IMR-90 (cell line): ENCODE data around the gene SWAP70. TPM values are rescaled to one million over a fixed set of nuclear protein-coding genes. Genes with fewer than 3 reads are reported as not detected.

Experiments
- ATAC-seq: fragments of 200-7000 bp; cut with Tn5 transposase; 2 replicates; pipeline ENCODE4 v1.9.1; 2020; ENCODE audit warnings: low read depth, mild to moderate bottlenecking, moderate library complexity
- BruUV-seq: library from RNA; stranded (reverse); fragments of 400-500 nt; replicated peaks from 2 replicates; lab custom pipeline; 2021; lab: Mats Ljungman, UMichigan
- CTCF ChIA-PET: fragments of 300-600 bp; formaldehyde crosslinking; extraction: SDS; loops from one replicate; lab custom pipeline; 2021; ENCODE audit warnings: antibody characterized with exemption; lab: Yijun Ruan, JAX
- POLR2A ChIA-PET: fragments of 300-600 bp; sonication (Branson Sonifier 250); formaldehyde crosslinking; loops from one replicate; lab custom pipeline; 2022; ENCODE audit warnings: antibody characterized with exemption; ENCODE audit not compliant: unreplicated experiment; lab: Charles Lee
- DNase-seq: peaks from one replicate; pipeline ENCODE4 v3.0.0; 2013
- H2AFZ ChIP-seq: replicated peaks from 2 replicates; pipeline ENCODE3; 2013; ENCODE audit warnings: low read length, mild to moderate bottlenecking; ENCODE audit not compliant: poor library complexity
- H2AK5ac ChIP-seq: 2 replicates; pipeline ENCODE4 v1.6.1; 2013; ENCODE audit warnings: low read depth, low read length, inconsistent platforms
- H2AK9ac ChIP-seq: replicated peaks from 2 replicates; pipeline ENCODE3; 2013; ENCODE audit warnings: mild to moderate bottlenecking, low read depth, low read length, moderate library complexity; ENCODE audit not compliant: poor library complexity
- H2BK120ac ChIP-seq: 2 replicates; pipeline ENCODE4 v1.6.1; 2013; ENCODE audit warnings: low read depth, low read length, inconsistent platforms
- H2BK15ac ChIP-seq: 3 replicates; pipeline ENCODE4 v1.6.1; 2013; ENCODE audit warnings: low read depth, low read length, inconsistent platforms
- H2BK20ac ChIP-seq: 2 replicates; pipeline ENCODE4 v1.6.1; 2013; ENCODE audit warnings: low read depth, mild to moderate bottlenecking, inconsistent platforms, low read length, moderate library complexity
- H2BK5ac ChIP-seq: 2 replicates; pipeline ENCODE4 v1.6.1; 2013; ENCODE audit warnings: mild to moderate bottlenecking, low read depth, low read length, inconsistent platforms; ENCODE audit not compliant: poor library complexity, severe bottlenecking
- H3K14ac ChIP-seq: replicated peaks from 2 replicates; pipeline ENCODE4 v1.6.1; 2013; ENCODE audit warnings: low read depth, low read length, inconsistent platforms
- H3K18ac ChIP-seq: 2 replicates; pipeline ENCODE4 v1.6.1; 2013; ENCODE audit warnings: low read depth, low read length, control low read depth
- H3K23ac ChIP-seq: 2 replicates; pipeline ENCODE4 v1.6.1; 2013; ENCODE audit warnings: low read depth, low read length, inconsistent platforms
- H3K27ac ChIP-seq: 2 replicates; pipeline ENCODE4 v1.5.1; 2013; ENCODE audit warnings: mild to moderate bottlenecking, control low read depth, low read length; ENCODE audit not compliant: insufficient read depth
- H3K27me3 ChIP-seq: 2 replicates; pipeline ENCODE4 v1.6.1; 2013; ENCODE audit warnings: low read length; ENCODE audit not compliant: control insufficient read depth, insufficient read depth
- H3K36me3 ChIP-seq: 2 replicates; pipeline ENCODE4 v1.6.1; 2013; ENCODE audit warnings: low read length, mixed read lengths; ENCODE audit not compliant: control insufficient read depth, insufficient read depth
- H3K4ac ChIP-seq: 2 replicates; pipeline ENCODE4 v1.6.1; 2013; ENCODE audit warnings: low read depth, low read length, inconsistent platforms
- H3K4me1 ChIP-seq: 2 replicates; pipeline ENCODE4 v1.6.1; 2013; ENCODE audit warnings: low read length, mixed read lengths; ENCODE audit not compliant: control insufficient read depth, insufficient read depth
- H3K4me2 ChIP-seq: 2 replicates; pipeline ENCODE4 v1.6.1; 2013; ENCODE audit warnings: low read depth, mild to moderate bottlenecking, control low read depth, low read length, moderate library complexity
- H3K4me3 ChIP-seq: 2 replicates; pipeline ENCODE4 v1.5.1; 2013; ENCODE audit warnings: low read depth, mild to moderate bottlenecking, control low read depth, low read length, moderate library complexity; ENCODE audit not compliant: insufficient read depth
- H3K56ac ChIP-seq: 2 replicates; pipeline ENCODE4 v1.6.1; 2013; ENCODE audit warnings: low read length, inconsistent platforms; ENCODE audit not compliant: insufficient read depth; ENCODE audit errors: extremely low read depth
- H3K79me1 ChIP-seq, 2 experiments: 2 replicates each; pipeline ENCODE4 v1.6.1; 2013; ENCODE audit warnings: low read length in 2 of 2, inconsistent platforms in 1 of 2, low read depth in 1 of 2
- H3K9ac ChIP-seq: 2 replicates; pipeline ENCODE4 v1.6.1; 2013; ENCODE audit warnings: low read depth, low read length, control low read depth
- H3K9me1 ChIP-seq: 2 replicates; pipeline ENCODE4 v1.6.1; 2013; ENCODE audit warnings: low read length, inconsistent platforms; ENCODE audit not compliant: insufficient read depth
- H3K9me3 ChIP-seq: 2 replicates; pipeline ENCODE4 v1.6.1; 2013; ENCODE audit warnings: low read length; ENCODE audit not compliant: control insufficient read depth, insufficient read depth
- H4K20me1 ChIP-seq: 2 replicates; pipeline ENCODE4 v1.6.1; 2013; ENCODE audit warnings: low read length, inconsistent platforms; ENCODE audit not compliant: insufficient read depth
- H4K5ac ChIP-seq: 2 replicates; pipeline ENCODE4 v1.6.1; 2013; ENCODE audit warnings: mild to moderate bottlenecking, low read depth, low read length, control low read depth
- H4K8ac ChIP-seq, 2 experiments: 2 replicates each; pipeline ENCODE4 v1.6.1; 2013; ENCODE audit warnings: low read depth in 2 of 2, low read length in 2 of 2, control low read depth in 1 of 2, inconsistent platforms in 1 of 2
- H4K91ac ChIP-seq: 2 replicates; pipeline ENCODE4 v1.6.1; 2013; ENCODE audit warnings: low read depth, low read length, inconsistent platforms; ENCODE audit not compliant: insufficient read depth
- BHLHE40 ChIP-seq: fragments of 150-350 bp; IDR thresholded peaks from 2 replicates; pipeline ENCODE4 v1.6.1; 2016; ENCODE audit warnings: mild to moderate bottlenecking, low read depth, low read length
- CEBPB ChIP-seq: IDR thresholded peaks from 2 replicates; pipeline ENCODE4 v1.6.1; 2012; ENCODE audit warnings: low read depth, low read length, improper control_type of control experiment
- CHD1 ChIP-seq: IDR thresholded peaks from 2 replicates; pipeline ENCODE4 v1.6.1; 2012; ENCODE audit warnings: low read depth, low read length, improper control_type of control experiment
- POLR2A ChIP-seq: IDR thresholded peaks from 2 replicates; pipeline ENCODE4 v1.6.1; 2012; ENCODE audit warnings: mild to moderate bottlenecking, low read depth, low read length
- RCOR1 ChIP-seq: IDR thresholded peaks from 2 replicates; pipeline ENCODE4 v1.6.1; 2012; ENCODE audit warnings: mild to moderate bottlenecking, low read length, improper control_type of control experiment; ENCODE audit not compliant: insufficient replicate concordance
- RFX5 ChIP-seq: IDR thresholded peaks from 2 replicates; pipeline ENCODE4 v1.8.0; 2012; ENCODE audit warnings: low read depth, mild to moderate bottlenecking, low read length, moderate library complexity
- WGBS, 2 experiments: methylation state at CpG; one replicate each; pipeline versions ENCODE4 v1.1.5 to v1.1.7; 2013; ENCODE audit warnings: missing lambda C conversion rate in 2 of 2; ENCODE audit not compliant: insufficient read length in 1 of 2; ENCODE audit errors: extremely low coverage in 2 of 2; 5-methylcytosine and 5-hydroxymethylcytosine counted together
- dilution Hi-C: fragments of 300-500 bp; cut with HindIII; formaldehyde crosslinking; loops from one replicate; pipeline ENCODE4 v1.14.3; 2018; ENCODE audit warnings: low sequenced_read_pairs; ENCODE audit not compliant: unreplicated experiment
- in situ Hi-C: fragments of 300-500 bp; cut with MboI; formaldehyde crosslinking; loops from 3 replicates; pipeline ENCODE4 v1.14.3; 2019; ENCODE audit warnings: low sequenced_read_pairs, inconsistent platforms, mixed read lengths
- intact Hi-C: fragments of 100-400 bp; cut with micrococcal nuclease; formaldehyde crosslinking; loops from 2 replicates; pipeline ENCODE4 v1.10.0; 2022
- polyA plus RNA-seq, 3 experiments: library from polyadenylated mRNA; depleted of rRNA; stranded (reverse); fragments of >200 nt; gene quantifications; 2 replicates each; pipeline ENCODE4 v1.2.3, GENCODE V29; 2012; ENCODE audit warnings: low replicate concordance in 1 of 3
- total RNA-seq: library from RNA; depleted of rRNA; stranded (reverse); fragments of >200 nt; gene quantifications from 2 replicates; pipeline ENCODE4 v1.2.3, GENCODE V29; 2012
- TF ChIP-seq, protein P1 (sequence below): conservative IDR thresholded peaks from 2 replicates; pipeline ENCODE4 v1.5.1; 2012; ENCODE audit warnings: mild to moderate bottlenecking, low read depth, low read length, improper control_type of control experiment
- TF ChIP-seq, protein P2 (sequence below): fragments of 150-350 bp; IDR thresholded peaks from 2 replicates; pipeline ENCODE4 v1.6.1; 2017; ENCODE audit warnings: mild to moderate bottlenecking, antibody characterized with exemption, low read length, low read depth

The SWAP70 gene
- total and polyA plus RNA-seq, 2 of the 4 experiments (the other 2 are of a cell fraction): 15.5 to 19.9 TPM

DNA sequence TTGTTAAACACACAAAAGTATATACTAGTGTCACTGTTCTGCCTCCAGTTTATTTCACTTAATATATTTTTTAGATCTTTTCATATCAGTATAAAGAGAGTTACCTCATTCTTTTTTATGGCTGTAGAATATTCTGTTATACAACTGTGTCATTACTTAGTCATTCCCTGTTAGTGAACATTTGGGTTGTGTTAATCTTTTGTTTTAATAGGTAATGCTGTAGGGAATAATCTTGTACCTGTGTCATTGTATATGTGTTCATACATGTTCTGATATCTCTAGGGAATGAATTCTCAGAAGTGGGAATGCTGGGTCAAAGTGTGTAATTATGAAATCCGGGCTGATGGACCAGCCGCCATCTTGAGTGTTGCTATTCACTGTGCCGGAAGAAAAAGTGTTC is 71.4 kb downstream of the SWAP70 start:
- dilution Hi-C loops: no loop called here
- POLR2A ChIA-PET: no interaction called here

More for the DNA sequence above, 71.4 kb downstream of the SWAP70 start:
- H3K23ac ChIP-seq: no peak overlapping the region
- H3K18ac ChIP-seq: no peak overlapping the region
- H2AK5ac ChIP-seq: no peak overlapping the region
- H2BK15ac ChIP-seq: no peak overlapping the region
- no peak overlapping the region for H3K4me2 ChIP-seq
- H3K27ac ChIP-seq: no peak overlapping the region
- in situ Hi-C loops (no loop called here), intact Hi-C loops (no loop called here)
- H3K9ac ChIP-seq: no peak overlapping the region
- no peak overlapping the region for H4K8ac ChIP-seq
- H3K36me3 ChIP-seq: peaks cover 33% of the 10 kb centered on the region
- H3K9me1 ChIP-seq: peaks cover 13% of the 10 kb centered on the region
- DNase-seq (no peak), ATAC-seq (no peak)
- no peak overlapping the region for H3K14ac ChIP-seq
- H2BK120ac ChIP-seq: no peak overlapping the region
- no peak overlapping the region for H2BK20ac ChIP-seq
- WGBS, 2 experiments: 100% methylated on average over 2 of the region's 3 CpGs; no CpG with 5 or more reads in 1 of the 2 experiments
- no peak overlapping the region for H2AFZ ChIP-seq
- H3K56ac ChIP-seq: no peak overlapping the region
- H3K4me3 ChIP-seq: no peak overlapping the region
- no peak overlapping the region for H4K5ac ChIP-seq
- peaks cover 18 to 56% of the 10 kb centered on the region in 2 experiments for H3K79me1 ChIP-seq
- TF ChIP-seq POLR2A (no peak), CEBPB (no peak), CHD1 (no peak), BHLHE40 (no peak), RFX5 (no peak), RCOR1 (no peak)
- TF ChIP-seq, protein P1, sequence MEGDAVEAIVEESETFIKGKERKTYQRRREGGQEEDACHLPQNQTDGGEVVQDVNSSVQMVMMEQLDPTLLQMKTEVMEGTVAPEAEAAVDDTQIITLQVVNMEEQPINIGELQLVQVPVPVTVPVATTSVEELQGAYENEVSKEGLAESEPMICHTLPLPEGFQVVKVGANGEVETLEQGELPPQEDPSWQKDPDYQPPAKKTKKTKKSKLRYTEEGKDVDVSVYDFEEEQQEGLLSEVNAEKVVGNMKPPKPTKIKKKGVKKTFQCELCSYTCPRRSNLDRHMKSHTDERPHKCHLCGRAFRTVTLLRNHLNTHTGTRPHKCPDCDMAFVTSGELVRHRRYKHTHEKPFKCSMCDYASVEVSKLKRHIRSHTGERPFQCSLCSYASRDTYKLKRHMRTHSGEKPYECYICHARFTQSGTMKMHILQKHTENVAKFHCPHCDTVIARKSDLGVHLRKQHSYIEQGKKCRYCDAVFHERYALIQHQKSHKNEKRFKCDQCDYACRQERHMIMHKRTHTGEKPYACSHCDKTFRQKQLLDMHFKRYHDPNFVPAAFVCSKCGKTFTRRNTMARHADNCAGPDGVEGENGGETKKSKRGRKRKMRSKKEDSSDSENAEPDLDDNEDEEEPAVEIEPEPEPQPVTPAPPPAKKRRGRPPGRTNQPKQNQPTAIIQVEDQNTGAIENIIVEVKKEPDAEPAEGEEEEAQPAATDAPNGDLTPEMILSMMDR: no peak
- TF ChIP-seq, protein P2, sequence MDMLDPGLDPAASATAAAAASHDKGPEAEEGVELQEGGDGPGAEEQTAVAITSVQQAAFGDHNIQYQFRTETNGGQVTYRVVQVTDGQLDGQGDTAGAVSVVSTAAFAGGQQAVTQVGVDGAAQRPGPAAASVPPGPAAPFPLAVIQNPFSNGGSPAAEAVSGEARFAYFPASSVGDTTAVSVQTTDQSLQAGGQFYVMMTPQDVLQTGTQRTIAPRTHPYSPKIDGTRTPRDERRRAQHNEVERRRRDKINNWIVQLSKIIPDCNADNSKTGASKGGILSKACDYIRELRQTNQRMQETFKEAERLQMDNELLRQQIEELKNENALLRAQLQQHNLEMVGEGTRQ: no peak
- H4K91ac ChIP-seq: no peak overlapping the region
- no peak overlapping the region for H2BK5ac ChIP-seq
- no peak overlapping the region for H3K4ac ChIP-seq
- CTCF ChIA-PET: no interaction called here
- no peaks in the 10 kb centered on the region for H3K27me3 ChIP-seq
- H3K9me3 ChIP-seq: peaks cover 2% of the 10 kb centered on the region; the same call in 1 of the 2 replicates
- no TSS peak for BruUV-seq
- H3K4me1 ChIP-seq: no peaks in the 10 kb centered on the region; the same call in 1 of the 2 replicates
- no peak overlapping the region for H2AK9ac ChIP-seq
- H4K20me1 ChIP-seq: no peaks in the 10 kb centered on the region; the same call in 1 of the 2 replicates
